HG02885 (cell line): Measurements from ENCODE around the gene C12orf76.
"Not testable (repeated sequence)": the region's sequence is repeated elsewhere in the genome, so short reads cannot be mapped to it uniquely, and the experiment has no call there.

Source experiments
- ATAC-seq: cut with Tn5 transposase; IDR thresholded peaks from one replicate; pipeline ENCODE4 v1.9.1; 2021; ENCODE audit warnings: mild to moderate bottlenecking; ENCODE audit not compliant: unreplicated experiment, poor library complexity

The C12orf76 gene

DNA sequence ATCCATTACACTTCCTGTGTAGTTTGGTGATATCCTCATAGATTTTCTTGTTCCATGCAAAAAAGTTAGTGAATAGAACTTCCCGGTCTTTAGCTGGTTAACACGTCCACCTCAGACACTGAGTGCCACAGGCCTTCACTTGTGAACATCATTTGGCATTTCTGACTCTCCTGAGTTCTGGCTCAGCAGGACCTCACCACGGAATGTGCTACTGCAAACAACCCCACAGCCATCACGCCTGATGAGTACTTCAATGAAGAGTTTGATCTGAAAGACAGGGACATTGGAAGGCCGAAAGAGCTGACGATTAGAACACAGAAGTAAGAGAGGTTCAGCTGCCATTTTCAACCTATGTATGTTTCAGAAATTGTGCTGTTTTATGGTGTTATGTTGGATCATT is 20.0 kb downstream of the C12orf76 start:
- ATAC-seq: no peak

- no peak for ATAC-seq
Measured at GRCh38 chr12:110024051-110024450, 24.3 kb downstream of the C12orf76 start.

DNA sequence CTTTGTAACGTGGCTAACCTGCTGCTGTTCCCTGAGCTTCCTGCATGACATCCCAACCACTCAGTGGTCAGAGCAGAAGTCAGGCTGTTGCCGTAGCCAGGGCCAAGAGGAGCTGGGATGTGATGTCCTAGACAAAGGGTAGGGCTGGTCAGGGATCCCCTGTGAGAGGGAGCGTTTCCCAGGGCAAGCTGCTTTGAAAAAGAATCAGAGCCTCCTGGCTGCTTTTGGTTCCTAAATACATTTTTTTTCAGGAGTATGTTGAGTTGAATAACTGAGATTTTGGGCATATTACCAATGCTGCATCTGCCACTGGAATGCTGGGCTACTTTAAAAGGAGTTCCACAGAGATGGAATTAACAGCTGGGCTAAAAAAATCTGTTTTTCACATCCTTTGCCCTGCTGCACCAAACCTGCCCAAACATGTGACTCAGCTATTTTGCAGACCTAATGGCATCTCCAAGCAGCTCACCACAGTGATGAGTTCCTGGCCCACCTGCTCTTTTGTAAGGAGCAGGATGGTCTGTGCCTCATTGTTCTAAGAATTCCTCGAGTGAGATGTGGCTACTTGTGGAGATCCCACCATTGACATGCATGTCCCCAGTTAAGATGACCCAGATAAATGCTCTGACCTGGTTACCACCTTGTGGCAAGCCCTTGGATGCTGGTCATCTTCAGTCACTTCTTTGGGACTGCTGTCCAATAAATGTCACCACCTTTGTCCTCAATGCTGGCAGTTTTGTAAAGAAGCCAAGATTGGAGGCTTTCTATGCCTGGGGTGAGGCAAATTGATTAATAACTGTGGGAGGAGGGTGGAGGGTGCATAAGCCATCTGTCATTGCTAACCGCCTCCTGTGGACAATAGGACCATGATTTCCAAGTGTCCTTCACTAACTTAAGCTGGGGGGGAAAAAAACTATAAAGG is 25.0 kb downstream of the C12orf76 start:
- no peak for ATAC-seq

- ATAC-seq: no peak
Measured at GRCh38 chr12:110020956-110021355, 27.4 kb downstream of the C12orf76 start.

- no peak for ATAC-seq
Measured at GRCh38 chr12:110015132-110015531, 33.2 kb downstream of the C12orf76 start.

- no peak for ATAC-seq
Measured at GRCh38 chr12:110012659-110013058, 35.7 kb downstream of the C12orf76 start.

DNA sequence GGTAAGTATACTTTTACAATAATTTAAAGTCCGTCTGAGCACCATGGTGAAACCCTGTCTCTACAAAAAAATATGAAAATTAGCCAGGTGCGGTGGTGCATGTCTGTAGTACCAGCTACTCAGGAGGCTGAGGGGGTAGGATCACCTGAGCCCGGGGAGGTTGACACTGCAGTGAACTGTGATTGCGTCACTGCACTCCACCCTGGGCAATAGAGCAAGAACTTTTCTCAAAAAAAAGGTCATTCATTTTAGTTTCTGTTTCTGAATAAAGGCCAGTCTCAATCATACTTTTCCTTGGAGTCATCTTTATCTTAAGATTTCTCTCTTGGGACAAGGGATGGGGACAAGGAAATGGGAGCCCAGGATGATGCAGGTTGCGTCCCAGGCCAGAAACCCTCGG is 36.2 kb downstream of the C12orf76 start:
- ATAC-seq: peak; percentile 65

DNA sequence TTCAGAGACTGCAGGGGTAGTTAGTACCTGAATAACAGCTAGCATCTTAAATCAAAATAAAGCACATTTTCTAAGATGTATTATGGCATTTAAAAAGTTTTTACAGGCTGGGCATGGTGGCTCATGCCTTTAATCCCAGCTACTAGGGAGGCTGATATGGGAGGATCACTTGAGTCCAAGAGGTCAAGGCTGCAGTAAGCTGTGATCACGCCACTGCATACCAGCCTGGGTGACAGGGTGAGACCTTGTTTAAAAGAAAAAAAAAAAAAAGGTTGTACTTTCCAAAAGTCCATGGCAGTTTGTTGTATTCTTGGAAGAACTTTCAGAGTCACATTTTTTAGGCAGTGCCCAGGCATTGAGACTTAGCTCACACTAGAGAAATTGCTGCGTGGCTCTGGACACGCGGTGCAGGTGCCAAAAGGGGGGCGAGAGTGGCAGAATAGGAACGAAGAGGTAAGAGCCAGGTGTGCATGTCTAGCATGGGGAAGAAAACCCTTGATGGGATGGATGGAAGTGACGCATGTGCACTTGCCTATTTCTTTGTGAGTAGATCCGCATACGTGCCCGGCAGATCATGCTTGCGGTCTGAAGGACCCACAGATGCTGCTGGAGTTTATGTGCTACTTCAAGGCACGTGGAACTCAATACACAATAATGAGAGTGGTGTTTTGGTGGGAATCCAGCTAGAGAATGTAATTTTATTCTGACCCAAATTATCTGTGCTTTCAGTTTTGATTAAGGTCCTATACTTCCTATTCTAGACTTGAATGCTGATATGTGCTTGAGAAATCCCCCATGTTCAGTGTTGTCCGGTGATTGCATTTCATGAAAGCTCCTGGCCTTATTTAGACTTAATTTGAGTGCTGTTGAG is 37.2 kb downstream of the C12orf76 start:
- ATAC-seq: peak; percentile 53

DNA sequence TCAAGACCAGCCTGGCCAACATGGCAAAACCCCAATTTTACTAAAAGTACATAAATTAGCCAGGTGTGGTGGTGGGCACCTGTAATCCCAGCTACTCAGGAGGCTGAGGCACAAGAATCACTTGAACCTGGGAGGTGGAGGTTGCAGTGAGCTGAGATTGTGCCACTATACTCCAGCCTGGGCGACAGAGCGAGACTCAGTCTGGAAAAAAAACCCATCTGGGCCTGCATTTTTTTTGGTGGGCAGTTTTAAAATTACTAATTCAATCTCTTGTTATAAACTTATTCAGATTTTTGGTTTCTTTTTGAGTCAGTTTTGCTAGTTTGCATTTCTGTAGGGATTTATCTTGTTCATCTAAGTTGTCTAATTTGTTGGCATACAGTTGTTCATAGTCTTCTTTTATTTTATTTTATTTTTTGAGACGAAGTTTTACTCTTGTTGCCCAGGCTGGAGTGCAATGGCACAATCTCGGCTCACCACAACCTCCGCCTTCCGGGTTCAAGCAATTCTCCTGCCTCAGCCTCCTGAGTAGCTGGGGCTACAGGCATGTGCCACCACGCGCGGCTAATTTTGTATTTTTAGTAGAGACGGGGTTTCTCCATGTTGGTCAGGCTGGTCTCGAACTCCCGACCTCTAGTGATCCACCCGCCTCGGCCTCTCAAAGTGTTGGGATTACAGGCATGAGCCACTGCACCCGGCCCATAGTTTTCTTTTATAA is 39.5 kb downstream of the C12orf76 start:
- ATAC-seq: not testable (repeated sequence)

DNA sequence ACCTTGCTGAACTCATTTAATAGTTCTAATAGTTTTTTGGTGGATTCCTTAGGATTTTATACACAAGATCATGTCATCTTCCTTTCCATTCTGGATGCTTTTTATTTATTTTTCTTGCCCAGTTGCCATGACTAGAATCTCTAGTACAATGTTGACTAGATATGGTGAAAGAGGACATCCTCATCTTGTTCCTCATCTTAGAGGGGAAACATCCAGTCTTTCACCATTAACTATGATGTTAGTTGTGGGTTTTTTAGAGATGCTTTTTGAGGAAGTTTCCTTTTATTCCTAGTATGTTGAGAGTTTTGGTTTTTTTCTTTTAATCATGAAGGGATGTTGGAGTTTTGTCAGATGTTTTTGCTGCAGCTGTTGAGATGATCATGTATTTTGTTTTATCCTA is 40.4 kb downstream of the C12orf76 start:
- no peak for ATAC-seq

GRCh38 chr12:110006115-110006514 is 42.2 kb downstream of the C12orf76 start:
- ATAC-seq: no peak

GRCh38 chr12:110005319-110005973 is 42.9 kb downstream of the C12orf76 start:
- no peak for ATAC-seq

DNA sequence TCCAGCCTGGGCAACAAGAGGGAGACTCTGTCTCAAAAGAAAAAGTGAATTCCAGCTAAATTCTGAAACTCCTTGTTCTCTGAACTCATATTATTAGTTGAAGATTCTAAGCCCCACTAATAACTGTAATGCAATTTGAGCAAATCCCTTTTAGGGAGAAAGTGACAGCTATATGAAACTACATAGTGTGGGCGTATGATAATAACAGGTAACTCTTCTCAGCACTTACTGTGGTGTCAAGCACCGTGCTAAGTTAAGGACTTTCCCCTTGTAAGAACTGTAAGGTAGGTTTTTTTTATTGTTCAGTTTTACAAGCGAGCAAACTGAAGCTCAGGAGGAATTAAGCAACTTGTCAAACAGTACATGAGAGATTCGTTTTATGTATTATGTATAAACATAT is 43.7 kb downstream of the C12orf76 start:
- peak; percentile 64 for ATAC-seq

- ATAC-seq: no peak
Measured at GRCh38 chr12:110002676-110003515, 45.4 kb downstream of the C12orf76 start.

GRCh38 chr12:110001596-110001995 is 46.7 kb downstream of the C12orf76 start:
- ATAC-seq: no peak

DNA sequence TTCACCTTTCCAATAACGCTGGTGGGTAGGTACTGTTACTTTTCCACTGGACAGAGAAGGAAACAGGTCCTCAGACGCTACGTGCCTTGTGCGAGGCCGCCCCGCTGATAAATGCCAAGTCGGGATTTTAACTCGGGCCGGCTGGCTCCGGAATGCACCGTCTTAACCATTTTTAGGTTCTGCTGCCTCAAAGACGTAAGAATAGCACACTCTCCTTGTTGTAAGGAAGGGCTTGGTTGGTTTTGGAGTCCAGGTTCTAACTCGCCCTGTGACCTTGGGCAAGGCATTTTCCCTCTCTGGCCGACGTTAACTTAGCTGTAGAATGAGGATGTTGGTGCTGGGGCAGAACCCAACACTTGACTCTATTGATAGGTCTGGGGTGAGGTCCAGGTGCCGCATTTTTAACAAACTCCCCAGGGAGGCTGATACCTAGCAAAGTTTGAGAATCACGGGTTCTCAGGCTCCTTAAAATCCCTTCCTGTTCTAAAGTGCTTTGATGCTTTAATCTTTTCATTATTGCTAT is 48.3 kb downstream of the C12orf76 start:
- no peak for ATAC-seq

GRCh38 chr12:109999649-109999971 is 48.7 kb downstream of the C12orf76 start:
- no peak for ATAC-seq

DNA sequence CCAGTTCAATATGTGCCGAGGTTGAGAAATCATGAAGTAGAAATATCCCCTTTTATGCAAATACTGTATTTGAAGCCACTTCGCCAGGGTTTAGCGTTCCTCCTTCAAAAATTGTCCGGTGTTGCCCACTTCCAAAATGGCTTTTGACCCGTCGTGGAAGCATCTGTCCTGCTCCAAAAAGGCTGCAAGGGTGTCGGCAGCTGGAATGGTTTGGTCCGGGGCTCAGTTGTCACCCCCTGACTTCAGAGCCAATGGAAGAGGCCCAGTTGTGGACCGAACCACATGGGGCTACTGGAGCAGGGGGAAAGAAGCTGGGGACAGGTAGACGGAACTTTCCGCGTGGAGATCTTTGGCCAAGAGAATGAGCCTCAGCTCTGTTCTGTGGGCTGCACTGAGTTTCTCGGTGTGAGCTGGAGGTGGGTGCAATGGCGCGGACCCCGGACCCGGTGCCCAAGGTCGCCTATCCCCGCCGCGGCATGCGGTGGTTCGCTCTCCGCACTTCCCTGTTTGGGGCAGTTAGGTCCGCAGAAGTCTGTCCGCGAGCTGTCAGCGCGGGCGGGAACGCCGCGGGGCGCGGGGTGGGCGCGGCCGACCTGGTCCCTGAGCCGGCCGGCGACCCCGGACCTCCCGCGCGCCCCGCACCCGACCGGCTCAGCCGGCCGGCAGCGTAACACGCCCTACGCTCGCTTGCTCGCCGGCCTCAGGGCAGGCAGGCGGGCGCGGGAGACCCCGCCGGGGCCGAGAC is 49.2 kb downstream of the C12orf76 start, which contains the start of gene ANKRD13A:
TSS of gene ANKRD13A (plus strand) at position 527 of the 745 bp plus-strand sequence. CDS start 259 bp downstream, outside the sequence.
- ATAC-seq: peak; percentile 56
